ENCODE measurements around the gene LTA.

DNA sequence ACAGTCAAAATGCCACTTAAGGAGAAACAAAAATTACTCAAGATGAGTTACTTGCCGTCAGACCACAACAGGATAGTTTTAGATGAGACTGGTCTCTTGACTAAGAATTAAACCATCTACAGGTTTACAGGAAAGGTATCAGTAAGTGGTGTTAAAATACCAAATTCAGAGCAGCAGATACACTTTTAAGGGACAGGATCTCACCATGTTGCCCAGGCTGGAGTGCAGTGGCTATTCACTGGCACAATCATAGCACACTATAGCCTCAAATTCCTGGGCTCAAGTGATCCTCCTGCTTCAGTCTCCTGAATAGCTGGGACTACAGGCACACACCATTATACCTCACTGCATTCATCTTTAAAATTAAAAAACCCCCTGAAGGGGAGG lies 38.6 kb upstream of the LTA start:
- TF ChIP-seq, protein P1, sequence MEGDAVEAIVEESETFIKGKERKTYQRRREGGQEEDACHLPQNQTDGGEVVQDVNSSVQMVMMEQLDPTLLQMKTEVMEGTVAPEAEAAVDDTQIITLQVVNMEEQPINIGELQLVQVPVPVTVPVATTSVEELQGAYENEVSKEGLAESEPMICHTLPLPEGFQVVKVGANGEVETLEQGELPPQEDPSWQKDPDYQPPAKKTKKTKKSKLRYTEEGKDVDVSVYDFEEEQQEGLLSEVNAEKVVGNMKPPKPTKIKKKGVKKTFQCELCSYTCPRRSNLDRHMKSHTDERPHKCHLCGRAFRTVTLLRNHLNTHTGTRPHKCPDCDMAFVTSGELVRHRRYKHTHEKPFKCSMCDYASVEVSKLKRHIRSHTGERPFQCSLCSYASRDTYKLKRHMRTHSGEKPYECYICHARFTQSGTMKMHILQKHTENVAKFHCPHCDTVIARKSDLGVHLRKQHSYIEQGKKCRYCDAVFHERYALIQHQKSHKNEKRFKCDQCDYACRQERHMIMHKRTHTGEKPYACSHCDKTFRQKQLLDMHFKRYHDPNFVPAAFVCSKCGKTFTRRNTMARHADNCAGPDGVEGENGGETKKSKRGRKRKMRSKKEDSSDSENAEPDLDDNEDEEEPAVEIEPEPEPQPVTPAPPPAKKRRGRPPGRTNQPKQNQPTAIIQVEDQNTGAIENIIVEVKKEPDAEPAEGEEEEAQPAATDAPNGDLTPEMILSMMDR (IDR thresholded peaks at IDR 0.05): no peak
- no peak for TF ChIP-seq POLR2AphosphoS5 (IDR thresholded peaks at IDR 0.05)
